WTC11 (cell line): ENCODE results near the gene ACOXL.

ENCODE experiments used
- SMAD4 ChIP-seq: sonication (generic); formaldehyde crosslinking; IDR thresholded peaks from 2 replicates; pipeline ENCODE4 v1.8.0; 2022; ENCODE audit warnings: mild to moderate bottlenecking, missing genetic modification reagents
- ZNF138 ChIP-seq: sonication (generic); formaldehyde crosslinking; conservative IDR thresholded peaks from 2 replicates; pipeline ENCODE4 v1.8.1; 2022; ENCODE audit warnings: mild to moderate bottlenecking, moderate library complexity, missing genetic modification reagents
- TF ChIP-seq, protein P1 (sequence below): fragments of 200-600 bp; IDR thresholded peaks from 2 replicates; pipeline ENCODE4 v1.8.0; 2022; ENCODE audit warnings: antibody characterized with exemption

DNA sequence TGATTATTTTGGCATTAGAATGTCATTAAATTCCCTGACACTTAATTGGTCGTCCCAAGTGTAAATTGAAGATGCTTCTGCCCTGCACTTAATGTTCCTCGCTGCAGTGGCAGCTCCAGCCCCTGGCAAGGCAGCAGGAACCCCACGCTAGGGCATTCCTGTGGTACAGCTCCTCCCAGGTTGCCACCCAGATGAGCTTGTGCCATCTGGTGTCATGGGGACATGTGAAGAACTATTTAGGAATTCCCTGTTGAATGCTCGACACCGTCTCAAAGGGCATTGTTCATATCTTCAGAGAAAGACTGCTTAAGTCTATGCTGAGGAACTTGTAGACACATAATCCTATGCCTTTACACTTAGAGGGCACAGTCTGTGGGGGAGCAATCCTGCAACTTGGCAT is 427.3 kb downstream of the ACOXL start:
- TF ChIP-seq ZNF138 (no peak), SMAD4 (CRISPR knock-in tag) (no peak)
- TF ChIP-seq, protein P1, sequence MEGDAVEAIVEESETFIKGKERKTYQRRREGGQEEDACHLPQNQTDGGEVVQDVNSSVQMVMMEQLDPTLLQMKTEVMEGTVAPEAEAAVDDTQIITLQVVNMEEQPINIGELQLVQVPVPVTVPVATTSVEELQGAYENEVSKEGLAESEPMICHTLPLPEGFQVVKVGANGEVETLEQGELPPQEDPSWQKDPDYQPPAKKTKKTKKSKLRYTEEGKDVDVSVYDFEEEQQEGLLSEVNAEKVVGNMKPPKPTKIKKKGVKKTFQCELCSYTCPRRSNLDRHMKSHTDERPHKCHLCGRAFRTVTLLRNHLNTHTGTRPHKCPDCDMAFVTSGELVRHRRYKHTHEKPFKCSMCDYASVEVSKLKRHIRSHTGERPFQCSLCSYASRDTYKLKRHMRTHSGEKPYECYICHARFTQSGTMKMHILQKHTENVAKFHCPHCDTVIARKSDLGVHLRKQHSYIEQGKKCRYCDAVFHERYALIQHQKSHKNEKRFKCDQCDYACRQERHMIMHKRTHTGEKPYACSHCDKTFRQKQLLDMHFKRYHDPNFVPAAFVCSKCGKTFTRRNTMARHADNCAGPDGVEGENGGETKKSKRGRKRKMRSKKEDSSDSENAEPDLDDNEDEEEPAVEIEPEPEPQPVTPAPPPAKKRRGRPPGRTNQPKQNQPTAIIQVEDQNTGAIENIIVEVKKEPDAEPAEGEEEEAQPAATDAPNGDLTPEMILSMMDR: no peak
